IPS DF 19.7 (cell line): Measurements from ENCODE around the gene COLEC12.
"Not testable (repeated sequence)": the region's sequence is repeated elsewhere in the genome, so short reads cannot be mapped to it uniquely, and the experiment has no call there.

ENCODE experiments used
- DNase-seq: peaks from one replicate; pipeline ENCODE4 v3.0.0-alpha.2; 2013; ENCODE audit warnings: low read depth, low spot score

The COLEC12 gene

DNA sequence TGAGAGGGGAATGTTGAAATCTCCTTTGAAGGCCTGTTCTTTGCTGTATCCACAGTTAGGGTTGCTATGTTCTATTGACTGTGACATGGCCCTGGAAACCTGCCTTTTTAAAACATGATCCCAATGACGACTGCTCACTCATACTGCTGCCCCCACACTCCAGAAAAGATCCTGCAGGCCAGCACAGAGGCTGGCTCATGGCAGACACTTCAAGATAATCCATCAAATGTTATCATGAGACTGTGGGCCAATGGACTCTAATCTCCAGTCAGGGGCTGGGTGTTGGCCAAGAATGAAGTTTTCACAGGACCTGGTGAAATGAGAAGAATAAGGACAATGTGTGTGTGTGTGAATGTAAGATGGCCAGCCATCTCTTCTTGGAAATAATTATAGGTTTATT lies 173.7 kb downstream of the COLEC12 start:
- DNase-seq: no peak

DNA sequence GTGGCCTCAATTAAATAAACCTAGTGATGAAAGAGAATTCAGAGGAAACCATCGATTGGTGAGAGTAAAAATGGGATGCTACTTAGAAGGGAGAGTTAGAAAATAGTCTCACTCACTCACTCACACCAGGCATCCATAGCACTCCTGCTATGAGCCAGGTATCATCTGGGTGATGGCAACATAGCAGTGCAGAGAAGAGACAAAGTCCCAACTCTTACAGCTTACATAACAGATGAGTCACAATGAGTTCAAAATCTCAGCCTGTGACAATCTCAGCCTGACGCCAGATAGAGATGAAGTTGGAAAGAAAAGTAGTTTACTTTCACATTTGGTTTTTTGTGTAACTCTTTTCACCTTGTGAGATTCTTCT lies 177.3 kb downstream of the COLEC12 start:
- DNase-seq: no peak

DNA sequence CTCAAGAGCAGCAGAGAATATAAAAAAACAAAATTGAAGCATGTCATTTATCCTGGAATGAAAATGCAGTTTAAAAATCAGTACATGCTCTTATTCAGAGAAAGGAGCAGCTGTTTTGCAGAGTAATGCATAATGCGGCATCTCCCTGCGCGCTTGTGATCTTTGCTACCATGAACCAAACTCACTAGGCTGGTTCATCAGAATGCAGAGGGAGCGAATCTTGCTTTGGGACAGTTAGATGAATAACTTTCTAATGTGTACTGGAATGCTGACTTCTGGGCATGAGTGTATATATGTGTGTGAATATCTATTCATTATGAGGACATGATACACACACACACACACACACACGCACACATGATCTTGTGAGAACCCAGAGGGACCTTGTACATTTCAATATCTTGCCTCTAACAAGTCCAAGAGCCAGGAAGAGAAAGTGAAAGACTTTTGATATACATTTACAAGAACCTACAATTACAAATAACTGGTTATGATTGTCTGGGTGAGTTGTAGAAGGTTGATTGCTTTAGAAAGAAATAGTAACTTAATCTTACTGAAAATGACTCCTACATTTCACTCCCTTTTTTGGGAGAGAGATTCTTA lies 178.5 kb downstream of the COLEC12 start:
- no peak for DNase-seq

DNA sequence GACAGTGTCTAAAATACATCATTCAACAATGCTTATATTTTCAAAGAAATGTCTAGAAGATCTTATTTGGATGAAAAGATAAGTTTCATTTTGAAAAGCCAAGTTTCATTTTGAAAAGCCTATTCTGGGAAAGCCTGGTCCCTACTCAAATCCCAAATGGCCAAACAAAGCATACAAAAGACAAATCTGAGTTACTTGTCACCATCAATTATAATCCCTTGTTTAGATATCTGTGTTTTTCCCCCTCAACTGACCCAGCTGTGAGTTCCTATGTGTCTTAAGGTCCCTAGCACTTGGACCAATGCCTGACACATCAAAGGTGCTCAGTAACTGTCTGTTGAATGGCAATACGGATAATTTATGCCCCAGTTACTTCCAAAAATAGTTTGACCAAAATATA lies 180.3 kb downstream of the COLEC12 start:
- no peak for DNase-seq

DNA sequence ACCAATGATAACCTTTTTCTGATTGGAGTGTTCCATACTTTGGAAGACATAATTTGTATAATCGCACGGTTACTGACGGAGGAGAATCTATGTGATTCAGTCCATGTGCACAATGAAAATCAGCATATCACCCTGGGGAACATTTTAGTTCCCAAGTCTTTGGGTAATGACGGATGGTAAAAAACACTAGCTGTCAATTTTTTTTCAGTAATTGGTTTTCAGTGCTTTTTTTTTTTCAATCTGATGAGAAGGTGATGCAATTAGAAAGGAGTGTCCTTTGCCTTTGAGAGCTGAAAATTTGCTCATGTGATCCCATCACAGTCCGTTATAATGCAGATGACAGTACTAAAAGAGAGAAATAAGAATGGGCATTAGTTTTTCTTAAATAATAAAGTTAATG lies 180.8 kb downstream of the COLEC12 start:
- DNase-seq: no peak

DNA sequence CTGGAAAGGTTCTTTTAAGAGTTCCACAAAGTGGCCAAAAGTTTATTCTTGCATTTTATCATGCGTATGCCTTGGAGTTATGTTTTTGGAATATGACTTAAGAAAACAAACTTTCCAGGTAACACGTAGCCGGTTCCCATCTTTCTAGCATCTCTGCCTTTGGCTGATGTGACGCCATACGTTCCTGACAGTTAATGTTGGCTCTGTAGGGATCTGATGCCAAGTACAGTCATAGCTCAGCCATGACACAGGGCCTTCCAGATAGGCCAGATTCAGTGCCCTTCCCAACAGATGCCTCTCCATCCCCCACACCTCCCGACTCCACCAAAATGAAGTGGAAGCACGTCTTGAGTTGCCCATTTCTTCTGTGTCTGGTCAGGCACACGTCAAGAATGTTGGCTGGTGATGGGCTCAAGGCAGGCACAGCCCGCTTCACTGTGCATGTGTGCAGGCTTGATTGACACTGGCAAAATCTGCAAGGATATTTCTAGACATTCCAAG lies 181.7 kb downstream of the COLEC12 start:
- DNase-seq: no peak

DNA sequence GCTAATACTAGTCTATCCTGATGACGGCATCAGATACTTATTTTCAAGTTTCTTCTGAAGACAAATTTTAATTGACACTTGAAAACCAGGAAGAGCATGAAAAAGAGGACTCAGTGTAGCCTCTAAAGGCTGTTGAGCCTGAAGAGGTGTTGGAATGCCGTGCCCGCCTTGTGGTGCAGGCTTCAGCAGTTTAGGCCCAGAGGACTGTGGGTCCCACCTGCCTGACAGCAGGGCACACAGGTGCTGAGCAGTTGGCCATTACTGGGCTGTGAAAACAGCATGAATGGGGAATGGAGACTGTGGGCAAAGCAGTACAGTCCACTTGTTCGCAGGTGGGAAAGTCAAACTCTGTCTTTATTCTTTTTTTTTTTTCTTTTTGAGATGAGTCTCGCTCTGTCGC lies 182.9 kb downstream of the COLEC12 start:
- DNase-seq: no peak

DNA sequence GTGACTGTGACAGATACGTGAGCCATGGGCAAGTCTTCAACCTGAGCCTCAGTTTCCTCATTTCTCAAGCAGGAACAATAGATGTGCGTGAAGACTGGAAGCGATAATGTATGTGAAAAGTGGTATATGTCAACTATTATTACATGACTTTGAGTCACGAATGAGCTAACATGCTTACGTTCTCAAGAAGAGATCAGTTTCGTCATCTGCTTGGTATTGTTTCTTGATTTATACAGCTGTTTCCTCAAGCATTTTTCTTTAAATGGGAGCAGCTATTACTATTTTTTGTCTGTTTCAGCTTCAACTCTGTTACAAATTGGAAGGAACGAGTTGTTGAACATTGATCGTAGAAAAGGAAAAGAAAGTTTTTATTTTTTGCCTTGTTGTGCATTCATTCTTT lies 184.1 kb downstream of the COLEC12 start:
- no peak for DNase-seq

DNA sequence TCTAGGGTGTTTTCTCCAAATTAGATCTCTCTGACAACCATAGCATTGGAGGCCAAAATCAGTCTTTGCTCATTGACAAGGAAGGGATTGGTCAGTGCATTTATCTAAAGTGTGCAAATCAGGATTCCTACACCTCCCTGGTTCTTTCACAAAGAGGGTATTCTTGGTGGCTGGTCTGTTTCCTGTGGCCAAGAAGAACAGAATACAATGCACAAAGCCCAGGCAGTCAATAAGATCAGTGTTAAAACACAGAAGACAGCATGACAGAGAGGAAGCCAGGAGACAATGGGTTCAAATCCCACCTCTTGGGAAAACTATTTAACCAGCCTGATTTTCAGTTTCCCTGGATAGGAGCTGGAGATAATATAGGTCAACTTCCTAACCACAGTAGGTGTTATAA lies 186.6 kb downstream of the COLEC12 start:
- no peak for DNase-seq

DNA sequence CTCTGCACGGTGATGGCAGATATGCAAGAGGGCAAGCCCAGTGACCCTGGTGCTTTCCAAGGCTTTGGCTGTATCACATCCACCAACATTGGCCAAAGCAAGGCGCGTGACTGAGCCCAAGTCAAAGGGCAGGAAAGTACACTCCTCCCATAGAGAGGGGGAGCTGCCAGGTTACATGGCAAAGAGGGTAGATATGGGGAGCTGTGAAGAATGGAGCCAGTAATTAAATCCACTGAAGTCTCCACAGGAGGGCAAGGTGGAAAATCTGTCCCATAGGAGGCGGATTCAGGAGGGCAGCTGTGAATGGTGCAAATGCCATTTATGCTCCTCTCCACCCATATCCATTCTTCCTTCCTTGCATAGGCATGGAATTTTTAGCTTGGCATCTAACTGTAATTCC lies 188.1 kb downstream of the COLEC12 start:
- no peak for DNase-seq

DNA sequence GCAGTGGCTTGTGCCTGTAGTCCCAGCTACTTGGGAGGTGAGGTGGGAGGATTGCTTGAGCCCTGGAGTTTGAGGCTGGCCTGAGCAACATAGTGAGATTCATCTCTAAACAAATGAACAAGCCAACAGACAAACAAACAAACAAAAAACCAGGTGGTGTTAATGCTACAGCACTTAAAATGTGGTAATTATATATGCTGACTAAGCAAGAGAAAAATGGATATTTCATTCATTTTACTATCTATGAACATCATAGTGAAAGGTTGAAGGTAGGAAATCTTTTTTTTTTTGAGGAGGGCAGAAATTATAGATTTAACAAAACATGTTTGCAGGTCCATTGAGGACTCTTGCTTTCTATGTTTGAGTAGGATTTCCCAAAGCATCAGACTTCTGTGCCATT lies 190.5 kb downstream of the COLEC12 start:
- no peak for DNase-seq

DNA sequence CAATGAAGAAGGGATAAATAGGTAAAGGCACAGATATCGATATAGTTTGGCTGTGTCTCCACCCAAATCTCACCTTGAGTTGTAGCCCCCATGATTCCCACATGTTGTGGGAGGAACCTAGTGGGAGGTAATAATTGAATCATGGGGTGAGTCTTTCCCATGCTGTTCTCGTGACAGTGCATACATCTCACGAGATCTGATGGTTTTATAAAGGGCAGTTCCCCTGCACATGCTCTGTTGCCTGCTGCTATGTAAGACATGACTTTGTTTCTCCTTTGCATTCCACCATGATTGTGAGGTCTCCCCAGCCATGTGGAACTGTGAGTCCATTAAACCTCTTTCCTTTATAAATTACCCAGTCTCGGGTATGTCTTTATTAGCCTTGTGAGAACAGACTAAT lies 192.4 kb downstream of the COLEC12 start:
- DNase-seq: not testable (repeated sequence)

DNA sequence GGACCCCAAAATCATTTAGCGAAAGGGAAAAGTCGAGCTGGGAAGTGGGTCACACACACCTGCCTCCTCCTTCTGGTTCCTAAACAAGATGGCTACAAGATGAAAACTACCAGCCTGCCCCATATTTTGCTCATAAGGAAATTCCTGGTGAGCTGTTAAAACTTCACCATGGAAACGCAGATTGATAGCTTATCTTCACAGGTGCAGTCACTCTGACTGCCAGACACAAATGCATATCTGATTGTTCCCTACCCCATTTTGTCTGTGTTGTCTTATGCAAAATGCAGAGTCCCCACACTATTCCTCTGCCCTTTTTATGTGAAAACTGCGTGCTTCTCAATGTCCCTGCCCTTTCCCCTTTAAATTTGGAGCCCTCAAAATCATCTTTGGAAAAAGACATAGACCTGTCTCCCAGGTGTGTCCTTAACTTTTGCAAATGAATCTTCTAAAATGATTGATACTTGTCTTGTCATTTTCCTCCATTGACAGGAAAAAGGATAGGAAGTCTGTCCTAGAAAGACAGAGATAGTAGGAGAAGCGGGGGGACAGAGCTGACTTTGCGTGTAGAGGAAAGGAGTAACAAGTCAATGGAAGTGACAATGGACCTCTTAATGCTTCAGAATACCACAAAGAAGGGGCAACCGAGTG lies 193.8 kb downstream of the COLEC12 start:
- no peak for DNase-seq

DNA sequence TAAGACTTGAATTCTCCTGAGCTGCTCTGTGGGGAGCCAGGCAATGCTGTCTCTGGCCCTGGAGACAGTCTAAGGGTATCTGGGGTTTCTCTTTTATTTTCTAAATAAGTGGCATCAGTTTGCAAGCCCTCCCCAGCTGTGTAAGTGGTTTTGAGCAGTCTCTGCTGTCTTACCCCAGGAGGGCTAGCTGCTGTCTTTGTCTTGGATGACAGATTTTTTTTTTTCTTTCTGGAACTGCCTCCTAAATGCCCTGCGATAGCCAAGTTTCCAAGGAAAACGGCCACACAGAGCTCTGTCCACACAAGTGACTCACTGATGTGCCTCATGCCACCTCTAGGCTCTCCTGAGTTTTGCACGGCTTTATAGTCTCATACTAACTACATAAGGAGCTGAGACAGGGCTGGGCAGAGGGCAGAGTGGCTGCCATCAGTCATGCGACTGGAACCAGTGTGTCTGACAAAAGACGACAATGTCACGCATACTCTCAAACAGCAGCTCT lies 195.4 kb downstream of the COLEC12 start:
- no peak for DNase-seq

DNA sequence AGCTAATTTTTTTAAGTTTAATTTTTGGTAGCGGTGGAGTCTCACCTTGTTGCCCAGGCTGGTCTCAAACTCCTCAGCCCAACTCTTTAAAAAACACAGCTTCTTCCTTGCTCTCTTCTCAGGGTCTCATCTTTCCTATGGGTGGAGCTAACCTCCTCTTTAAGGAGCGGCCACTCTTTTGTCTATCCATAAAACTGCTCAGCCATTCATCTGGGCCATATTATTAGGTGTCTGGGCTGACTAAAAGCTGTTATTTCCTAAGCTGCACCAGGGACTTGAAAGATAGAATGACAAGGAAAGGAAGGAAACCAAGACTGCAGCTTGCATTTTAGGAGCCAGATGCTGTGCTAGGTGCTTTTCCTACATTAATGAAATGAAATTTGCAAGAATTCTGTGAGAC lies 196.9 kb downstream of the COLEC12 start:
- DNase-seq: no peak

DNA sequence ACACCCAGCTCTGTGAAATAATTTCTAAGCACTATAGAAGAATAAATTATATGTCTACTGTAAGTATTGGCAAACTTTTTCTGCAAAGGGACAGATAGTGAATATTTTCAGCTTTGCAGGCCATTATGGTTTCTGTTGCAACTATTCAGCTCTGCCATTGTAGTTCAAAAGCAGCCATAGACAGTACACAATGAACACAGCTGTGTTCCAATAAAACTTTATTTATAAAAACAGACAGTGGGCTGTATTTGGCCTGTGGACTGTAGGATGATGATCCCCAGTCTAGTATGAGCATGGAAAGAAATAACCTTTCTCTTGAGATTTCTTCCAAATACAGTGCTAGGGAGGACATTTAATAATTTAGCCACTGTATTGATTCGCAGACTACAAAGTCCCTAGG lies 197.5 kb downstream of the COLEC12 start:
- DNase-seq: no peak

DNA sequence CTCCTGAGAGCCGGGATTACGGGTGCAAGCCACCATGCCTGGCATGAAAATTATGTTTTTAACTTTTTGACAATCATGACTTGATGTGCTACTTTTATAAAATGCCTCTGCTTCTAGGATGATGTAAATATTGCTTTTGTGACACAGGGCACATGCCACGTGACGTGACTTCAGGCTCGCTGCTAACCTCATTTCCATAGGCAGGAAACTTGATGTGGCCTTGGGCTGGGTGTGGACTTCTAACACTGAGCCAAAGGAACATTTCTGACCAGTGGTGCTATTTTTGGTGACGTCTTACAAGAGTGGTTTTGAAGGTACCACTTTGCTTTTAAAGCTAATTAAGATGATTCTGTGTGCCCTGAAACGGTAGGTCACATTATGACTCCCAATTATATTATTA lies 198.4 kb downstream of the COLEC12 start:
- no peak for DNase-seq

DNA sequence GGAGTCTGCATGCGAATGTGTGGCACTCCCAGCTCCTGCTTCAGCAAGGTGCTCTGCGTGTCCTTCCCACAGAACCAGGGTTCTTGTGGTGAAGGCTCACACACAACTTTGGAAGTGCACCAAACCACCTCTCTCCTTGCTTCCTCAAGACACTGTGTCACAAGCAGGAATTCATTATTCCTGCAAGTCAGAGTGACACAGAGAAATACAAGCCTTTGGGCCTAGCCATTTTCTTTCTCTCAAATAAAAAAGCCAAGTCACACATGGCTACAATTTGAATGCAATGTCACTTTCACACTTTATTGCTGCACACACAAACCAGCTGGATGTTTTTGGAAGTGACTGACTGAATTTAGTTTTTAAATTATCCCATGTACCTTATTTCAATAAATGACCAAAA lies 202.6 kb downstream of the COLEC12 start:
- no peak for DNase-seq

DNA sequence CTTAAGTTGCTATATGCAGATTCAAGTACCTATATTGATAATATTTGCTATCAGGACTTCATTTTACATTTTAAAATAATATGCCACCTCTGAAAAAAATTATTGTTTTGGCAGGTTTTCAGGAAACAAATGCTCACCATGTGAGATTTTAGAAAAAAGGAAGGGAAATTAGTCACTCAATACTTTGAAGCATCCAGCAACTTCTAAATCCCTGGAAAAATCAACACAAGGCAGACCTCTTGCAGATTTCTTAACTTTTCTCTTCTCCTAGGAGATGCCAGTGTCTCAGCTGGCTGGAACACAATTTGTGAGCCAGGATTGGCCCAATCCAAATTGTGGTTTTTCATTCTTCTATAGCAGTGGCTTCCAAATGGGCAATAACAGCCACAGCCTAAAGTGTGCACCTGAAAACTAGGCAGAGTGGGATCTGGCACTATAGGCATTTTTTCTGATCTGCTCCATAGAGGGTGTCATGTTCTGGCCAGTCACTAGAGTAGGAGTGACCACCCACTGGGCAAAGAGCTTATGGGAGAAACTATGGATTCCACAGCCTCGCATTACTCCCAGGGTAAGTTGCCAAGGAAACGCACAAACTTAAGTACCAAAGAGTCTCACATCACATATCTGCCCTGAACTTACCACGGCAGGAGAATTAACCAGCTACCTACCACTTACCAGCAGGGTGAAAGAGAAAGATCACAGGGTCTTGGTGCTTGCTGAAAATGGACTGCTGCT lies 204.6 kb downstream of the COLEC12 start:
- DNase-seq: no peak

DNA sequence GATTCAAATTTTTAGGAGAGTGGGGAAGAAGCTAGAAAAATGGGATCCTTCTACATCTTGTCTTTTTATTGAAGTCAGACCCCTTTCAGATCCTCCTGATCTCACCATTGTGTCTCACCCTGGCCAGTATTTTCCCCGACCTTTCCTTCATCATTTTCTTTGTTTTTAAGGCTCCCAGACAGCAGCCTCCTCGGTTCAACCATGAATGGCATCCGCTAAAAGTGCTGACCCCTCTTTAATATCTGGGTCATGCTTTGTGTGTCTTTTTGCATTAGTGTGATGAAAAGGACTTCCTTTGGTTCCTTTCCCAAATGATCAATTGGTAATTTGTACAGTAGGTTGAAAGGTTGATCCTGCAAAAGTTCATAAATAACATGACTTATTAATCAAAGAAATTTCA lies 205.9 kb downstream of the COLEC12 start:
- DNase-seq: no peak

DNA sequence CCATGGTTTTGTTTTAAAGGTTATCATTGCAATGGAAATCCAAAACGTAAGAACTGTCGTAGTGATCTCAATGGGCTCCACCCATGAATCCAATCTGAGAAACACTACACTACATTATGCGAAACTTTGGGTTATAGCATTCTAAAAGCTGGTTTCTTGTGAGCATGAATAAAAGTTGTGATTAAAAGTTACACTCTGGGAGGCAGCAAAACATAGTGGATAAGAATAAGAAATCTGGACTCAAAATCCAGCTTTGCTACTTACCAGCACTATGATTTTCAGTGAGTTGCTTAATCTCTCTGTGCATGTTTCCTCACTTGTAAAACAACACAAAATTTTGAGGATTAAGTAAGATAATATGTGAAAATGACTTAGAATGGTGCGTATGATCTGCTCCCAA lies 207.0 kb downstream of the COLEC12 start:
- no peak for DNase-seq

DNA sequence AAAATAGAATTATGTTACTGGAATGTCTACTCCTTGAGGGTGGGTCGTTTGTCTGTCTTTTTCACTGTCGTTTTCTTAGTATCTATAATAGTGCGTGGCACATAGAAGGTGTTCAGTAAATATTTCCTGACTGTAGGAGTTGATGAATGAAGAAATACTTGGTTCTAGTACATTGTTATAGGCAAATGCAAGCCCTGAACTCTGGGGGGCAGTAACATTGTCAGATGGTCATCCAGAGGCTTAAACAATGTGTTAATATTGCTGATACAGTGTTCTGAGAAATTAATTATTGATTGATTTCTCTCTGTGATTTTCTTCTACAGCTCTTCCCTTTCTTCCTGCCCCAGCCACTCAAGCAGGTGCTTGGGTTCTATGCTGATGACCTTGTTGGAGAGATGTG lies 208.2 kb downstream of the COLEC12 start:
- DNase-seq: no peak

DNA sequence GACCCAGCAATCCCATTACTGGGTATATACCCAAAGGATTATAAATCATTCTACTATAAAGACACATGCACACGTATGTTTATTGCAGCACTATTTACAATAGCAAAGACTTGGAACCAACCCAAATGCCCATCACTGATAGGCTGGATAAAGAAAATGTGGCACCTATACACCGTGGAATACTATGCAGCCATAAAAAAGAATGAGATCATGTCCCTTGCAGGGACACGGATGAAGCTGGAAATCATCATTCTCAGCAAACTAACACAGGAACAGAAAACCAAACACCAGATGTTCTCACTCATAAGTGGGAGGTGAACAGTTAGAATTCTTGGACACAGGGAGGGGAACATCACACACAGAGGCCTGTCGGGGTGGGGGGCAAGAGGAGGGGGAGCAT lies 210.5 kb downstream of the COLEC12 start:
- DNase-seq: not testable (repeated sequence)
